HG03342 (cell line): ENCODE data around the gene PRKAG3.

Experiments
- ATAC-seq: cut with Tn5 transposase; IDR thresholded peaks from one replicate; pipeline ENCODE4 v1.9.1; 2021; ENCODE audit warnings: mild to moderate bottlenecking, moderate library complexity; ENCODE audit not compliant: unreplicated experiment

PRKAG3 gene

GRCh38 chr2:218831378-218831990, at the start of gene PRKAG3:
Gene PRKAG3 (minus strand): TSS chr2:218831803.
- no peak for ATAC-seq

- ATAC-seq = no peak
Measured at GRCh38 chr2:218880859-218881594, 49.4 kb upstream of the PRKAG3 start.

- peak; percentile 58 for ATAC-seq
Measured at GRCh38 chr2:218880102-218880858, 48.7 kb upstream of the PRKAG3 start, which contains the start of gene WNT10A. Gene WNT10A (plus strand): TSS chr2:218880852. CDS start chr2:218880996, 144 bp downstream.

- ATAC-seq = no peak
Measured at GRCh38 chr2:218879776-218880101, 48.1 kb upstream of the PRKAG3 start.

GRCh38 chr2:218878926-218879761, 47.5 kb upstream of the PRKAG3 start:
- ATAC-seq = no peak

GRCh38 chr2:218878486-218878885, 46.9 kb upstream of the PRKAG3 start:
- ATAC-seq = no peak

- ATAC-seq = no peak
Measured at GRCh38 chr2:218877891-218878290, 46.3 kb upstream of the PRKAG3 start.

- ATAC-seq = no peak
Measured at GRCh38 chr2:218877331-218877730, 45.7 kb upstream of the PRKAG3 start.

- ATAC-seq = no peak
Measured at GRCh38 chr2:218876562-218877219, 45.1 kb upstream of the PRKAG3 start.

GRCh38 chr2:218875692-218876246, 44.2 kb upstream of the PRKAG3 start:
- ATAC-seq = no peak

- no peak for ATAC-seq
Measured at GRCh38 chr2:218873359-218874194, 42.0 kb upstream of the PRKAG3 start.

- ATAC-seq = no peak
Measured at GRCh38 chr2:218872645-218873358, 41.2 kb upstream of the PRKAG3 start.

GRCh38 chr2:218871345-218872302, 40.0 kb upstream of the PRKAG3 start:
- no peak for ATAC-seq

GRCh38 chr2:218870984-218871344, 39.4 kb upstream of the PRKAG3 start:
- no peak for ATAC-seq

- ATAC-seq = no peak
Measured at GRCh38 chr2:218869064-218869463, 37.5 kb upstream of the PRKAG3 start.

GRCh38 chr2:218867900-218868299, 36.3 kb upstream of the PRKAG3 start:
- ATAC-seq = no peak

- ATAC-seq = no peak
Measured at GRCh38 chr2:218865999-218866398, 34.4 kb upstream of the PRKAG3 start.

- ATAC-seq = no peak
Measured at GRCh38 chr2:218865396-218865795, 33.8 kb upstream of the PRKAG3 start.
